Islet of Langerhans (tissue), 1 donor: ENCODE data around the gene MSGN1.

Experiments
- FAIRE-seq: peaks from one replicate; lab custom pipeline; 2011; peaks lifted over from hg19 to GRCh38; lab: Jason Lieb, UNC

The MSGN1 gene

DNA sequence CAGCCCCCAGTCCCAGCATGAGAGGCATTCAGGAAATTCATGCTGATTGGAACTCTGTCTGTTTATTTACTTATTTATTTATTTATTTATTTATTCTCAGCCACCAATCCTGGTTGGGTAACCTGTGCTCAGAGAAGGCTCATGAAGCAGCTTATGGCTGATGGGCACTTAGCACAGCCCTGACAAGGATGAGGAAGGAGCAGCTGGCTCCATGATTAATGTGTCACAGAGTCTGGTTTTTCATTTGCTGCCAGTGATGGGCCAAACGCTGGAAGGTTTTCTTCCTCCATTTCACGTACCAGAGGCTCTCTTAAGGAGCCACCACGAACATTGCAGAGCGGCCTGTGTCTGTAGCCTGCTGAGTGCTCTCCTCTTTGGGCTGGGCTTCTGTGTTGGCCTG lies 33.9 kb downstream of the MSGN1 start:
- FAIRE-seq: no peak

DNA sequence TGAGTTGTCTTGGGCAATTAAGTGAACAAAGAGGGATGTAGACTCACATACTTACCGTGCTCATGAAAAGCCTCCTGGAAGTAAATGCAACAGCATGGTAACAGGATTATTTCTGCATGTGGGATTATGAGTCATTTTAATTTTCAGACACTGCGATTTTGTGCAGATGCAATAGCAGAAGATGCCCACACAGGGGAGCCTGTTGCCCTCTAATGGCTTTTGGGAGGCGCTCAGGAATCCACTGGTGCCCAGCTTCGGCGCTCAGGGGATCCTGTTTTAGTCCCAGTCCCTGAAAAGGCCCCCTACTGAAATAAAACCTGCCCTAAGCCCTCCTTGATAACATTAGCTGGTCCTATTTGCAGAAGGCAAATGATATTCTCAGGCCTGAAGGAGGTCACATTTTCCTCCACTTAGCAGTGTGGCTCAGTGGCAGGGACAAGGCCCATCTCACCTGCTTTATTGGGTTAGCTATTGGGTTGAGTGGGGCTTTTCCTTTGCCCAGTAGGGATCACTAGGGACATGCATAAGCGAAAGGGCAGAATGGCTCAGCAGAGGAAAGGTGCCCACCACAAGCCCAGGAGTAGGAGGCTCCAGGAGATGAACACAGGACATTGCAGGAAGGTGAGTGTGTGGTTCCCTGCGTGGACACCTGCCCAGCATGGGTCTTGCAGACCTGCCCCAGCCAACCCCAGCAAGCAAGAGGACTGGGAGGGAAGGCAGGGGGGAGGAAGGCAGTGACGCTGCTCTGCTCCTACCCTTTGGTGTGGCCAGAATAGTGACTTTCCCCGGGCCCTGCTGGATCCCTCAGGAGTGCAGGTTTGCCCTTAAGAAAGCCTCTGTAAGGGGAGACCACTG lies 35.7 kb downstream of the MSGN1 start:
- FAIRE-seq: no peak

DNA sequence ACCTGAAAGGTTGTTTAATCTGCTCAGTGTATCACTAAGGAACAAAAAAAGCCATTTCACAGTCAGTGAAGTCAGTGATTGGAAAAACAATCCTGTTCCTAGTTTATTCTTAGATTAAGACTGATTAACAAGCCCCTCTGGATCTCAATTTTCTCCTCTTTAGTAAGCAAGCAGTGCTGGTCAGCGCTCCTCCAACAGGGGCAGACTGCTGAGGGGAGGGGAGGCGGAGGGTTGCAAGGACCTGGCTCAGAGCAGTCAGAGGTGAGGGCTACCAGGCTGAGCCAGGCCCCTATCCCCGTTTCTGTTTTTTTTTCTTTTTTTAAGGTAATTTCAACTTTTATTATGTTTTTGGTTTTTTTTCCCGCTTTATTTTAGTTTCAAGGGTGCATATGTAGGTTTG lies 37.5 kb downstream of the MSGN1 start:
- no peak for FAIRE-seq

DNA sequence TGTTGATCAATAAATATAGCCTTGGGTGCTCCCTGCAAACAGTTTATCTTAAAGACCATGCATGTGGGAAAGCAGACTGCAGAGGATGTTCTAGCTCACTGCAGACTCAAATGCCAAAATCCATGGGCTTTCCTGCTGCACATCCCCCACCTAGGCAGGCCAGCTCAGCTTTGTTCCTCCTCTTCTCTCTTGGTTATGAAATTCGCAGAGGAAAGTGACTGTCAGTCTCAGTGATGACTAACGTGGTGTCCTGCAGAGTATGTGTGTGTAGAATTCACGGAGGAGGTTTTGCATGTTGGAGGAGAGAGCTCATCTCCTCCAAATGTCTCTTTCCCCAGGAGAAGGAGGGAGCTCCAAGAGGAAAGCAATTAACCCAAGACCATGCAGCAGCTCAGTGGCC lies 40.8 kb downstream of the MSGN1 start:
- no peak for FAIRE-seq

DNA sequence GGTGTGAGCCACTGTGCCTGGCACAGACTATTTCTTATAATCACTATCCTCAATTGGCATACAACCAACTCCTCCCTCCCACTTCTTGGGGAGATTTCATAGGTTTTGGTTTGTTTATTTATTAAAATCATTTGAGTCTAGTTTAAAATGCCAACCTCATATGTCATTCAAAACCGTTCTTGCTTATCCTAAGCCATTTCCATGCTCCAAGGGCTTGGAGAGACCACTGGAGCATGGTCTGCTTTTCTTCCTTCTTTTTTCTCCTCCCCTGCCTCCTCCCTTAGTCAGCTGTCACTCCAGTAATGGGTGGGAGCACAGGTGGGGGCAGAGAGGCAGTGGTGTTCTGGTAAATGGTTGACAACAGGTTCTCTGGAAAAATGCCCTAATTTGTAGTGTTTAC lies 41.8 kb downstream of the MSGN1 start:
- FAIRE-seq: no peak

DNA sequence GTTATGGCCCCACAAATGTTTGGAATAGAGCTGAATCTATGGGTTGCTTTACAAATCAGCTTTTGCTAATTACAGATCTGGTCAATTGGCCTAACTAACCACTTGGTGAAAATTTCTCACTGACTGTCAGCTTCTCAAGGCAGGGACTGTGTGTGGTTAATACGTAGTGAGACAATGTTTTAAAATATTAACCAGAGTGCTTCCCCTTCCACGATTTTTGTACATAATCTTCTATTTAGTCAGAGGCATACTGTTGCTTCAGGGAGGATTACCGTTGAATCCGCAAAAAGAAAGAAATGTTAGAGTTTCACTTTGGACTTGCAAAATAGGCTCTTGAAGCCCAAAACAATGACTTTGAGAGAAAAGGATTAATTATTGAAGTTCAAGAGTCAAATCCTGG lies 47.3 kb downstream of the MSGN1 start:
- no peak for FAIRE-seq

DNA sequence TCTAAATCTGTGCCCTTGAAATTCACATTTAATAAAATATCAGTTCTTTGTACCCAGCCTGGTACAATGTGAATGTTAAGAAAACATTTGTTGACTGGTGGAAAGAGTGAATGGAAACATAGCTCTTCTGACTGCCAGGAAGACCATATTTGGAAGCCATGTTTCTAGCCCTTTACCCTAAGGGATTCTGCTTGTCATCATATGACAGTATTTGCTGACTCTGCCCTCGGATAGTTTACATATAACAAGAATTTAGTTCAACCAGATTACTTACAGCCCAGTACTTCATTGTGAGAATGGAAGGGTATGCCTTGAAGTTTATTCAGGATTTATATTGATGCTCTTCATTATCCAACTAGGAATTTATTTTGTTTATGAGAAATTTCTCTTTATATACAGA lies 48.4 kb downstream of the MSGN1 start:
- no peak for FAIRE-seq

DNA sequence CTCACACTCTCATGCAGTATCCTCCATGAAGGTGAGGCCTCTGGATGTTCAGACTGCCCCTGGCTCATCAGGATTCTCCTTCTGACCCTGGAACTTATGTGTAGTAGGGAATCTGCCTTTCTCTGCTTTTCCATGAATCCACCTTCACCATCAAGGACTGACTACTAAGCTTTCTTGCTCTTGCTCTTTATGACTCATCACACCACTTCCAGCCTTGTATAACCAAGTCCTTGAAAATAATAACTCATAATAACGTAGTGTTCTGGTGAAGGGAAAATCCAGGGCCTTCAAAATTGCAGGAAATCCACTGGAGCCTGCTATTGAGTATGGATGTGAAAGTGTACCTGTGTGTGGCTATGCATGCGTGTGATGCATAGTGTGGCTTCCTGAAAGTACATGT lies 50.9 kb downstream of the MSGN1 start:
- no peak for FAIRE-seq
